Brain pericyte (primary cell): ENCODE results near the gene NHS.

Experiments used
- DNase-seq: peaks from one replicate; pipeline ENCODE4 v3.0.0-alpha.2; 2012; ENCODE audit warnings: low read depth, low spot score

Gene NHS

DNA sequence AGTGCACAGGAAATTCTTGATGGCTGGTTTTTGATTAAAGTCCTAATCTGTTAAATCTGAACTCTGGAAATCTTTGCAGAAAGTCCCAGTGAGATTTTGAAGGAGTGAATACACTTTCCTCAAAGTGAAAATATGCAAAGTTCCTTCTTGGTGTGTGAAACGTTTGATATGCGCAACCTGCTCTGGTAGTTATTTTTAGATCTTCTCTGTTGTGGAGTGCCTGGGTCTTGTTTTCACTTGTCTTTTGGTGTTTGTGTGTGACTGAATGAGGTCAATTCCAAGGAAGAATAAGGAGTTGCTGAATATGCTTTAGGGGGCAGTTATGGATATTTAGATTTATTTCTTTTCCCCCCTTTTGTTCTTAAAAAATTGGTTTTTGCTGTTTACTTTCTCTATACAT, 404.0 kb downstream of the NHS start:
- no peak for DNase-seq

DNA sequence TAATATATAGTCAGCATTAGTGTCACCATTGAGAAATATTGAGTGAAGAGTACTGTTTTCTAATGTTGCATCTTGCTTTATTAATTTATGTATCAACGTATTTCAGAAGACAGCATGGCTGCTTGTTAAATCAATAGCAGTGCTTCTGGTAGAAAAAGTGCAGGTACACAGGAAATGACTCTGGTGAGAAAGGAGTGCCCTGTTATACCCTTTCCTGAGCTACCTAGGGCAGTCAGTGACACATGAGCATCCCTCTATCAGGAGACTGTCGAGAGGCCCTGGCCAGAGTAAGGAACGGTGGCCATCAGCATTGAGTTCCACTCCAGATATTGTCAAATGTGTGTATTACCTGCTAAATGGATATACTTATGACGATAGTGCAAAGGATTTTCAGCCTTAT, 404.4 kb downstream of the NHS start:
- DNase-seq: no peak
